ENCODE results near the gene LCP2.
"Not testable (repeated sequence)": the region's sequence is repeated elsewhere in the genome, so short reads cannot be mapped to it uniquely, and the experiment has no call there.

LCP2 gene

GRCh38 chr5:170270293-170271069 is 27.1 kb downstream of the LCP2 start:
- DNase-seq = no peak

GRCh38 chr5:170269579-170269978 is 28.0 kb downstream of the LCP2 start:
- DNase-seq = no peak

GRCh38 chr5:170268884-170269283 is 28.7 kb downstream of the LCP2 start:
- DNase-seq = no peak

- no peak for DNase-seq
Measured at GRCh38 chr5:170268153-170268689, 29.4 kb downstream of the LCP2 start.

GRCh38 chr5:170267431-170268152 is 30.0 kb downstream of the LCP2 start:
- peak; percentile 81 for DNase-seq

- DNase-seq = peak; percentile 54
Measured at GRCh38 chr5:170266570-170267381, 30.8 kb downstream of the LCP2 start.

GRCh38 chr5:170265522-170265921 is 32.1 kb downstream of the LCP2 start:
- DNase-seq = no peak

GRCh38 chr5:170263906-170264305 is 33.7 kb downstream of the LCP2 start:
- DNase-seq = no peak

- peak; percentile 42 for DNase-seq
Measured at GRCh38 chr5:170262061-170263045, 35.2 kb downstream of the LCP2 start.

- DNase-seq = no peak
Measured at GRCh38 chr5:170261528-170262043, 36.0 kb downstream of the LCP2 start.

GRCh38 chr5:170257370-170257769 is 40.2 kb downstream of the LCP2 start:
- DNase-seq = no peak

GRCh38 chr5:170256571-170256970 is 41.0 kb downstream of the LCP2 start:
- no peak for DNase-seq

- DNase-seq = peak; percentile 52
Measured at GRCh38 chr5:170254056-170254455, 43.5 kb downstream of the LCP2 start.

GRCh38 chr5:170252720-170253350 is 44.7 kb downstream of the LCP2 start:
- no peak for DNase-seq

- no peak for DNase-seq
Measured at GRCh38 chr5:170252109-170252508, 45.5 kb downstream of the LCP2 start.

GRCh38 chr5:170251462-170251861 is 46.1 kb downstream of the LCP2 start:
- no peak for DNase-seq

GRCh38 chr5:170250810-170251317 is 46.7 kb downstream of the LCP2 start:
- DNase-seq = no peak

GRCh38 chr5:170249355-170249754 is 48.2 kb downstream of the LCP2 start:
- no peak for DNase-seq

- DNase-seq = not testable (repeated sequence)
Measured at GRCh38 chr5:170248931-170249227, 48.7 kb downstream of the LCP2 start.

GRCh38 chr5:170248172-170248930 is 49.2 kb downstream of the LCP2 start:
- no peak for DNase-seq

Data from T-helper 9 cell (primary cell).